ENCODE results near the gene ERO1A.

GRCh38 chr14:52656905-52657304 lies 38.5 kb downstream of the ERO1A start:
- TF ChIP-seq CTCF (IDR thresholded peaks at IDR 0.05; ENCODE audit: low read depth, low read length) (no peak), MAX (IDR thresholded peaks at IDR 0.05; ENCODE audit: low read depth, low read length) (no peak), POLR2A (IDR thresholded peaks at IDR 0.05; ENCODE audit: extremely low read depth, insufficient read length) (no peak), MYC (IDR thresholded peaks at IDR 0.05; ENCODE audit: low read depth, low read length) (no peak)

Measured in NB4 (cell line).